ENCODE data around the gene IGSF21.

Gene IGSF21

GRCh38 chr1:18147672-18148071, 40.1 kb downstream of the IGSF21 start:
- no peak overlapping the region for H3K4me3 ChIP-seq (ENCODE audit: low read depth, low read length)
- in situ Hi-C loops (cut with HindIII; ENCODE audit: low sequenced_read_pairs), result no loop called here
- no peak for DNase-seq (ENCODE audit: low read depth, low spot score)
- TF ChIP-seq CTCF (IDR thresholded peaks at IDR 0.05; ENCODE audit: low read depth, low read length), result no peak

- DNase-seq (ENCODE audit: low read depth, low spot score), result no peak
- H3K4me3 ChIP-seq (ENCODE audit: low read depth, low read length), result no peak overlapping the region
- no peak for TF ChIP-seq CTCF (IDR thresholded peaks at IDR 0.05; ENCODE audit: low read depth, low read length)
- in situ Hi-C loops (cut with HindIII; ENCODE audit: low sequenced_read_pairs), result no loop called here
Measured at GRCh38 chr1:18148461-18148860, 40.9 kb downstream of the IGSF21 start.

- H3K4me3 ChIP-seq (ENCODE audit: low read depth, low read length), result no peak overlapping the region
- TF ChIP-seq CTCF (IDR thresholded peaks at IDR 0.05; ENCODE audit: low read depth, low read length), result no peak
- in situ Hi-C loops (cut with HindIII; ENCODE audit: low sequenced_read_pairs), result no loop called here
- no peak for DNase-seq (ENCODE audit: low read depth, low spot score)
Measured at GRCh38 chr1:18149027-18149641, 41.5 kb downstream of the IGSF21 start.

GRCh38 chr1:18151436-18152122, 44.0 kb downstream of the IGSF21 start:
- H3K4me3 ChIP-seq (ENCODE audit: low read depth, low read length), result no peak overlapping the region
- TF ChIP-seq CTCF (IDR thresholded peaks at IDR 0.05; ENCODE audit: low read depth, low read length), result no peak
- in situ Hi-C loops (cut with HindIII; ENCODE audit: low sequenced_read_pairs), result no loop called here
- no peak for DNase-seq (ENCODE audit: low read depth, low spot score)

- H3K4me3 ChIP-seq (ENCODE audit: low read depth, low read length), result no peak overlapping the region
- no peak for DNase-seq (ENCODE audit: low read depth, low spot score)
- in situ Hi-C loops (cut with HindIII; ENCODE audit: low sequenced_read_pairs), result no loop called here
- no peak for TF ChIP-seq CTCF (IDR thresholded peaks at IDR 0.05; ENCODE audit: low read depth, low read length)
Measured at GRCh38 chr1:18154430-18155194, 47.0 kb downstream of the IGSF21 start.

GRCh38 chr1:18155881-18156385, 48.3 kb downstream of the IGSF21 start:
- TF ChIP-seq CTCF (IDR thresholded peaks at IDR 0.05; ENCODE audit: low read depth, low read length), result no peak
- H3K4me3 ChIP-seq (ENCODE audit: low read depth, low read length), result no peak overlapping the region
- DNase-seq (ENCODE audit: low read depth, low spot score), result no peak
- in situ Hi-C loops (cut with HindIII; ENCODE audit: low sequenced_read_pairs), result no loop called here

All from astrocyte of the spinal cord (primary cell).